ENCODE measurements around the gene SELENOO.

The SELENOO gene

DNA sequence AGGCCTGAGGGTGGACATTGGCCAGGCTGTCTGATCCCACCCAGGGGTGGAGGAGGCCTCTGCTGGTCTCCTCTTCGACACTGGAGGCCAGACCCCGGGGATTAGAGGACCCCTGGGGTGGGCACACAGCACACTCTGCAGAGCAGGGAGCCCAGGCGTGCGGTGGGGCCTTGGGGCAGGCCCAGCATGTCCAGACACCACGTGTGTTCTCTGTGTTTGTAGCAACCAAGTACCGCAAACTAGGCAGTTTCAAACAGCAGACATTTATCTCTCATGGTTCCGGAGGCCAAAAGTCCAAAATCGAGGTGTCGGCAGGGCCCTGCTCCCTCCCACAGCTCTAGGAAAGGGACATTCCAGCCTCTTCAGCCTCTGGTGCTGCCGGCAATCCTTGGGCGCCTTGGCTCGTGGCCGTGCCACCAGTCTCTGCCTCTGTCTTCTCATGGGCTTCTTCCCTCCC lies 28.8 kb upstream of the SELENOO start:
- DNase-seq, result no peak

DNA sequence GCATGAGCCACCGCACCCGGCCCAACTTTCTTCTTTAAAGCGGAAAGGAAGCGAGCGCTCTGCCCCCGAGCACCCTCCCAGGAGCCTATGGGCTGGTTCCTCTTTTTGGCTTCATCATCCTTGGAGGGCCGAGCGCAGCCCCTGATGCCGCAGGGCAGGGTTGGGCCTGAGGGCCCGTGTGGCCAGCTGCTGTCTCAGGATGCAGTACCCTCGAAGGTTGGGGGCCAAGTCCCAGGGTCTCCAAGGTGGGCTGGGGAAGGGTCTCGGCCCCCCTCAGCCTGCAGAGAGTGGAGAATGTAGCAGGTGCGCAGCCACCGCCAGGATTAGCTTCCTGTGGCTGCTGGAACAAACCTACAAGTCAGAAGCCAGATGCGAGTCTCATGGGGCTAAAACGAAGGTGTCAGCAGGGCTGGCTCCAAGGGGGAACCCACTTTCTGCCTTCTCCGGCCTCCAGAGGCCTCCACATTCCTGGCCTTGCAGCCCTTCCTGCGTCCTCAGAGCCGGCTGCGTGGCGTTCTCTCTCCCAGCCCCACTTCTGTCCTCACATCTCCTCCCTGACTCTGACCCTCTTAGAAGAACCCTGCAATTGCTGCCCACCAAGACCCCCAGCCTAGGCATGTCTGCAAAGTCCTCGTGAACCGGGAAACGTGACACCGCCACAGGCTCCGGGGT lies 27.4 kb upstream of the SELENOO start:
- no peak for DNase-seq

DNA sequence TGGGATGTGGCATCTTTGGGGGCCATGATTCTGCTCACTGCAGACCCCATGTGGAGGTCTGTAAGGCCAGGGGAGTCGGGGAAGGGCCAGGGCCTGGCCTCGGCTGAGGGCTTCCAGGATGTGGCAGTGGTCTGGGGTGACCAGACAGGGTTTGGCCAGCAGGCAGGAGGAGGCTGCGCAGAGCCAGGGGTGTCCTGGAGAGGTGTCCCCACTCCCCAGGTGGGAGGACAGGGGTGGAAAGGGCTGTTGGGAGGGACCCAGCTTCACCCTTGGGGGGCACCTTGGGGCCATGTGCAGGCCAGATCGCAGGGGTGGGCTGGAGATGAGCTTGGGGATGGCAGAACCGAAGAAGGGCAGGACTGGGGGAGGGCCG lies 26.8 kb upstream of the SELENOO start:
- no peak for DNase-seq

DNA sequence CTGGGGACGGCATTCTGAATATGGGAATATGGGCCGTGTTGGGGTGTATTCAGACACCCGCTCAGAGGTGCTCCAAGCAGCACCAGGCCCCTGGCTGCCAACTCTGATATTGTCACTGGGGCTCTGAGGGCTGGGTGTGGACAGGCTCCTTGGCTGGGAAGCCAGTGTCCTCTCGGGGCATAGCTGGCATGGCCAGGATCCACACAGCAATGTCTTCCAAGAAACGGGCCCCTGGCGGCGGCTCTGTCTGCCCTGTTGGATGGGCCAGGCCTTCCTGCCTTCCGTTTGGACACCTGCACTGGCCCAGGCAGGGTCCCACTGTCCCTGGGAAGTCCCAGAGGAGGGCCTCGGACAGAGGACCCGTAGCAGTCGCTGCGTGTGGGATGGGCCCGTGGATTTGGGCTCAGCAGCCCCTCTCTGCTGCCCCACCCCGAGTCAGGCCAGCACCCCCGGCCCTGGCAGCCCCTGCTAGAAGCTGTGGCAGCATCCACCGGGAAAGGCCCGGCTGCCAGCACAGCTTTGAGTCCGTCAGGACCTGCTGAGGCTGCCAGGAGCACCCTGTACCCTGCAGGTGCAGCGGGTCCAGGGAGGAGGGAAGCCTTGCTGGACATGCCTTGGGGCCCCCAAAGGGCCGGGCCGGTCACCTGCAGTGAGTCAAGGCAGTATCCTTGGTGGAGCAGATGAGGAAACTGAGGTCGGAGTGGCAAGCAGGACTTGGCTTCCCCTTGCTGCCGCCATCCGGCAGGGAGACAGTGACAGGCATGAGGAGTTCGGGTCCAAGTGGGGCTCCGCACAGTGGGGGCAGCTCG lies 26.2 kb upstream of the SELENOO start:
- DNase-seq, result no peak

DNA sequence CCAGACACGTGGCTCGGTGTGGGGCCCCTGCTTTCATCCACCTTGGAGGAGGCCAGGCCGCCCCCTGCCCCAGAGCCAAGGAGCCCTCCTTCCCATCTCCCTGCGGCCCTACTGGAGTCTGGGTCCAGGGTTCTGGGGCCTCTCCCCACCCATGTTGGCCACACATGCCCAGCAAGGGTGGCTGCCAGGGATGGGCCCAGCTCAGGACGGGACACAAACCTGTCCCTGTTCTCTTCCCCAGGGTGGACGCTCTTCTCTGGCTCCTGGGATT lies 25.7 kb upstream of the SELENOO start:
- no peak for DNase-seq

DNA sequence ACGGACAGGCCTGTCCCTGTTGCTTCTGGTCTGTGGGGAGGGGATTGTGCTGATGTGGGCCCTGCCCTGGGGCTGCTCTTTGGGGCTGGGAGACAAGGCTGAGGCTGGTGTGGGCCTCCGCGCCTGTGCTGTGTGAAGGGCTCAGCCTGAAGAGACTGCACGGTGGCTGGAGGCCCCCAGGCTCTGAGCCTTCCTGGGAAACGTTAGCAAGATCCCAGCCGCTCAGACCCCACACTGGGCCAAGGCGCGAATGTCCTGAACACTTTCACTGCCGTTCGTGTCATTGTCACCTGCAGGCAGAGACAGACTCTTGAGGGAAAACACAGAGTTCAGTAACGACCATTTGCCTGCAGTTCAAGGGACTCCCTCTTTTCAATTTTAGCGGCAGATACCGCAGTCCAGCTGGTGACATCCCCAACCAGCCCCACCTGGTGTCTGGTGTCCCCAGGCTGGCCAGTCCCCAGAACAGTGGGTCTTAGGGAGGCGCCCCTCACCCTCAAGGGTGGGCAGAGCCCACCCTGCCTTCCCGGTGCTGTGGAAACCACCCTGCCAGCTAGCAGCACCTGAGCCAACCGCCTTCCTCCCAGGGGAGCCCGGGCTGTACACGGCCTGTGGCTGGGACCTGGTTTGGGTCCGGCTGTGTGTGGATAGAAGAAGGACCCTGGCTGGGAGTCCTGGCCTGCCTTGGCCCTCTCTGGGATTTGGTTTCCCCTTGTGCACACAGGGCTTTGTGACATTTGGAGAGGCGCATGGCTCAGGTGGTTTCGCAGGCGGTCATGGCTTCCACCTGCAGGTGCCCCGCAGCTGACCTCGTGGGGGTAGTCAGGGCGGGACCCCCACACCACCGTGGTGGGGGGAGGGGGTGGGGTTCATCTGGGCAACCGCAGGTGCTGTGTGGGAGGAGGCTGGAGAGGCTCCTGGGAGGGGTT lies 24.6 kb upstream of the SELENOO start:
- DNase-seq, result no peak

DNA sequence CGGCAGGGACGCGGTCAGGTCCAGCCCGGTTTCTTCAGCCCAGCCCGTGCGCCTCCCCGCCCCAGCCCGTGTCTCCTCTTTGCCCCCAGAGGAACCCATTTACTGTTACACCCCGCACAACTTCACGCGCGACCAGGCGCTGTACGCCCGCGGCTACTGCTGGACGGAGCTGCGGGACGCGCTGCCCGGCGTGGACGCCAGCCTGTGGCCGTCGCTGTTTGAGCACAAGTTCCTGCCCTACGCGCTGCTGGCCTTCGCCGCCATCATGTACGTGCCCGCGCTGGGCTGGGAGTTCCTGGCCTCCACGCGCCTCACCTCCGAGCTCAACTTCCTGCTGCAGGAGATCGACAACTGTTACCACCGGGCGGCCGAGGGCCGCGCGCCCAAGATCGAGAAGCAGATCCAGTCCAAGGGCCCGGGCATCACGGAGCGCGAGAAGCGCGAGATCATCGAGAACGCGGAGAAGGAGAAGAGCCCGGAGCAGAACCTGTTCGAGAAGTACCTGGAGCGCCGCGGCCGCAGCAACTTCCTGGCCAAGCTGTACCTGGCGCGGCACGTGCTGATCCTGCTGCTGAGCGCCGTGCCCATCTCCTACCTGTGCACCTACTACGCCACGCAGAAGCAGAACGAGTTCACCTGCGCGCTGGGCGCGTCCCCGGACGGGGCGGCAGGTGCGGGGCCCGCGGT lies 23.8 kb upstream of the SELENOO start:
- DNase-seq, result no peak

DNA sequence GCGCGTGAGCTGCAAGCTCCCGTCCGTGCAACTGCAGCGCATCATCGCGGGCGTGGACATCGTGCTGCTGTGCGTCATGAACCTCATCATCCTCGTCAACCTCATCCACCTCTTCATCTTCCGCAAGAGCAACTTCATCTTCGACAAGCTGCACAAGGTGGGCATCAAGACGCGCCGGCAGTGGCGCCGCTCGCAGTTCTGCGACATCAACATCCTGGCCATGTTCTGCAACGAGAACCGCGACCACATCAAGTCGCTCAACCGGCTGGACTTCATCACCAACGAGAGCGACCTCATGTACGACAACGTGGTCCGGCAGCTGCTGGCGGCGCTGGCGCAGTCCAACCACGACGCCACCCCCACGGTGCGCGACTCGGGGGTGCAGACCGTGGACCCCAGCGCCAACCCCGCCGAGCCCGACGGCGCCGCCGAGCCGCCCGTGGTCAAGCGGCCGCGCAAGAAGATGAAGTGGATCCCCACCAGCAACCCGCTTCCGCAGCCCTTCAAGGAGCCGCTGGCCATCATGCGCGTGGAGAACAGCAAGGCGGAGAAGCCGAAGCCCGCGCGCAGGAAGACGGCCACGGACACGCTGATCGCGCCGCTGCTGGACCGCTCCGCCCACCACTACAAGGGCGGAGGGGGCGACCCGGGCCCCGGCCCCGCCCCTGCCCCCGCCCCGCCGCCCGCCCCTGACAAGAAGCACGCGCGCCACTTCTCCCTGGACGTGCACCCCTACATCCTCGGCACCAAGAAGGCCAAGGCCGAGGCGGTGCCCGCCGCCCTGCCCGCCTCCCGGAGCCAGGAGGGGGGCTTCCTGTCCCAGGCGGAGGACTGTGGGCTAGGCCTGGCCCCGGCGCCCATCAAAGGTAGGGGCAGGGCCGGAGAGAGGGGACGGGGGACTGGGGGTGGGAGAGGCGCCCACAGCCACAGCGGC lies 23.0 kb upstream of the SELENOO start:
- DNase-seq, result no peak

DNA sequence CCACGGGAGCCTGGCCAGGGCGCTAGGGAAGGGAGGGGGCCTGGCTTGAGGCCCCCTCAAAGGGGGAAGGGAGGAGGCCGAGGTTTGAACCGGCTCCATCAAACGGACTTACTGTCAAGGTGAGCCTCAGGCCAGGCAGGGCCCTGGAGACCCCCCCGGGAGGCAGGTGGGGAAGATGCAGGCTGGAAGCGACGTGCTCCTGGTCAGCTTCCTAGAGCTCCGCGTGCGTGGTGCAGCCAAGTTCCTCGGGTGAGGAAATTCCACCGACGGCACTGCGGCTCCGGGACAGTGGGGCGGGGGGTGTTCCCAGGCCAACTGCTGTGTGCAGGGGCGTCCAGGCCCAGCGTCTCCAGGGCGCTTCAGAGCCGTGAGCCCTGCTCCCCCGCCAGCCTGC lies 22.3 kb upstream of the SELENOO start:
- no peak for DNase-seq

DNA sequence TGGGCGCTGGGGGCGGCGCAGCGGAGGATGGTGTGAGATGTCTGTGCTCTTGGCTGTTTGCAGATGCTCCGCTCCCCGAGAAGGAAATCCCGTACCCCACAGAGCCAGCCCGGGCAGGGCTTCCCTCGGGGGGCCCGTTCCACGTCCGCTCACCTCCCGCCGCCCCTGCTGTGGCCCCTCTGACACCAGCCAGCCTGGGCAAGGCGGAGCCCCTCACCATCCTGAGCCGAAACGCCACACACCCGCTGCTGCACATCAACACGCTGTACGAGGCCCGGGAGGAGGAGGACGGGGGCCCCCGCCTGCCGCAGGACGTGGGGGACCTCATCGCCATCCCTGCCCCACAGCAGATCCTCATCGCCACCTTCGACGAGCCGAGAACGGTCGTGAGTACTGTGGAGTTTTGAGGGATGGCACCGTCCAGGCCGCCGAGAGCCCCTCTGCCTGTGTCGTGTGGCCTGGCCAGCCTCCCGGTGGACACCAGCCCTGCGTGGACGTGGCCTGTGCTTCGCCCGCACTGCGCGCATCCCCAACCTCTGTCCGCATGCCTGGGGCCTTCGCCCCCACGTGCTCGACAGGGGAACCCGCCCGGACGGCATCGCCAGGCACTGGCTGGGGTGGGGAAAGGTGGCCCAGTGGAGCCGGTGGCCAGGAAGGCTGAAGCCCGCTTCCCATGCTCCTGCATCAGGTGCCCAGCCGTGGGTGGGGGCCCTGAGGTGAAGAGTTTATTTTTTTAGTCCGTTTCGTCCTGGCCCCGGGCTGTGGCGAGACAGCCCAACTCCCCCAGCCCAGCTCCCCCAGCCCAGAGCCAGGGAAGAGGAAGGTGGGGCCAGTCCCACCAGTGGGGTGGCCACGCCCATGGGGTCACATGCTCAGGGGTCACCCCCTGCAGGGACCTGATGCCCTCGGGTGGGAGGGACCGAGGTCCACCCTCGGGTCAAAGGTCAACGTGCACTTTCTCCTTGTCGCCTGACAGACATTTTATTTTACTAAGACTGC lies 21.6 kb upstream of the SELENOO start:
- no peak for DNase-seq

DNA sequence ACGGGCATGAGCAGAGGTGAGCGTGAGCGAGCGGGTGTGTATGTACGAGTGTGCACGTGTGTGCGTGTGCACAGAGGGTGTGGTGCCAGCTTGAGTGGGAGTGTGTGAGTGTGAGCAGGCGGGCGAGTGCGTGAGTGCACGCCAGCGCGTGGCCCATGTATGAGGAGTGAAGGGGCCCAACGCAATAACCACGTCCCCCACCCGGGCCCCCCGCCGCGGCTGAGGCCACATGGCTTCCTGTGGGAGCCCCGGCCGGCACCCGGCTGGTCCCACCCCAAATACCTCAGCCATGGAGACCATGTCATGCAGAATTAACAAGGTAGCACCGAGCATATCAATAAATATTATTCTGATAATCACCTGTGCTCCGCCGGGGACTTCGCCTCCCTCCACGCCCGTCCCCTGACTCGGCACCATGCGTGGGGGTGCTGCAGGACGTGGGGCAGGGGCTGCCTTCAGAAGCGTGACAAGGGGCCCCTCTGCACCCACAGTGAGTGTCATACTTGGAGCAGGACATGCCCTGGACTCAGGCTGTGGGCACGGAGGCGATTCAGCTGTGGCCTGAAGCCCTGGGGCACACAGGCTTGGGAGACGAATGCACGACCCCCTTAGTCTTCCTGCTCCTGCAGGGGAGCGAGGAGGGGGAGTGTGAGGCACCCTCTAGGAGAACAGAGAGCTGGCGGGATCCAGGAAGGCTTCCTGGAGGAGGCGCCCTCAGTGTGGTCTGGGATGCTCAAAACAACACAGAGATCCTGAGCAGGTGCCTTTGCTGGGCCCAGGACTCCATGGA lies 20.7 kb upstream of the SELENOO start:
- no peak for DNase-seq

DNA sequence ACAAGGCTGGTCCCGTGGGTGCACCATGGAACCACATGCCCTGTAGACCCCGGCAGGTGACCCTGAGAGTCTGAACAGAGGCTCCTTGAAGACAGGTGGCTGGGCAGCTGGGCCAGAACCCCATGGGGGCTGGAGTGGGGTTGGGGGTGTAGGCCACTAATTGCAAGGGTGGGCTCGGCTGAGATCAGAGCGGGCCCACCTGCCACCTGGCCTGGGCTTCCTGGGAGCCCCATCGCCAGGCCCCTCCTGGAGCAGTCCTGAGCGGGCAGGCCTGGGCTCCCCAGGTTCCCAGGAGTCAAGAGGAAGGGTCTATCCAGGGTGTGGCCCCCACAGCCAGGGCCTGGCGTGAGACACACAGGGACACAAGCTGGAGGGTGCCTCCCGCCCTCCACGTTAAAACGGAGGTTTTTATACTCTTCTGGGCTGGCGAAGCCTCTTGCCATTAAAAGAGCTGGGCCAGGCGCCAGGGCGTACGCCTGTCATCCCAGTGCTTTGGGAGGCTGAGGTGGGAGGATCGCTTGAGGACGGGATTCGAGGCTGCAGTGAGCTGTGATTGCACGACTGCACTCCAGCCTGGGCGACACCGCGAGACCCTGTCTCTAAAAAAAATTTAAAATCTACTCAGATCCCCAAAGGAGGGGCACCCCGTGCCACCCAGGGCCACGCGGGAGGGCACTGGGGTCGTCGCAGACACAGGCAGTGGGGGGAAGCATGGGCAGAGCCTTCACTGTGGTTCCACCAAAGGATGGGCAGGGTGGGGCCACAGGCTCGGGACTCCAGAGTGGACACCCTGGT lies 19.9 kb upstream of the SELENOO start:
- DNase-seq, result no peak

DNA sequence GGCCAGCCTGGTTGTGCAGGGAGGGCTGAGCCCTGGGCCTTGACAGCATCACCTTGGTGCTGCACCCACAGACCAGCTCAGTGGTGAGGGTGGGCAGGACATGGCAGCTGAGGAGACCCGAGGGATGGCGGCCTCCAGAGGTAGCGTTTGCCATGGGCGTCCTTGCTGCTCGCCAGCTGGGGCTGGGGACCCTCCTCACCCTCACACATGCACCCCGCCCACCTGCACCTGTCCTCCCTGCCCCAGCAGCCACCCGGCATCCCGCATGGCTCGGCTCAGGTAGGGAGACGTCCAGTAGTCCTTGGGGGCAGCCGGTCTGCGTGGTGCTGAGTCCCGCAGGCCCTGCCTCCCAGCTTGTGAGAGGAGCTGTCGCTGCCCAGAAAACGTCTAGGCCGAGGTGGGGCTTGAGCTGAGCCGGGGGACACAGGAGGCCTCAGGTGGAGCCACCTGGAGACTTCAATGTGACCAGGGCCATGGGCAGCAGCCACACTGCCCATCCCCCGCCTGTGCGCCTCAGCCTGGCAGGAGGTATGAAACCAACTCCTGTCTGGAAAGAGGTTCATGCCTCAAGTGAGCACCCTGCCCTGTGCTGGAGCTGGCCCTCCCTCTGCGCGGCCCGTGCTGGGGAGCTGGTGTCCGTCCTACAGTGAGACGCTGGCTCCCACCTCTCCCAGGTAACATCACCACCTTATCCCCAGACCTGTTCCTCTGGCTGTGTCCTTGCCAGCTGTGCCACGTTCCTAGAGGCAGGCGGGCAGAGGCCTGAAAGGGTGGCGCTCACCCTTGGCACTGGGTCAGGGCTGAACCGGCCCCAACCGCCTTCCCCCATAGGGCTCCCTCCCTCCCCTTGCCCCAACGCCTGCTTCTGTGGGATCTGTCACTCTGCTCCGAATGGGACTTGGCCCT lies 18.4 kb upstream of the SELENOO start:
- DNase-seq, result no peak

DNA sequence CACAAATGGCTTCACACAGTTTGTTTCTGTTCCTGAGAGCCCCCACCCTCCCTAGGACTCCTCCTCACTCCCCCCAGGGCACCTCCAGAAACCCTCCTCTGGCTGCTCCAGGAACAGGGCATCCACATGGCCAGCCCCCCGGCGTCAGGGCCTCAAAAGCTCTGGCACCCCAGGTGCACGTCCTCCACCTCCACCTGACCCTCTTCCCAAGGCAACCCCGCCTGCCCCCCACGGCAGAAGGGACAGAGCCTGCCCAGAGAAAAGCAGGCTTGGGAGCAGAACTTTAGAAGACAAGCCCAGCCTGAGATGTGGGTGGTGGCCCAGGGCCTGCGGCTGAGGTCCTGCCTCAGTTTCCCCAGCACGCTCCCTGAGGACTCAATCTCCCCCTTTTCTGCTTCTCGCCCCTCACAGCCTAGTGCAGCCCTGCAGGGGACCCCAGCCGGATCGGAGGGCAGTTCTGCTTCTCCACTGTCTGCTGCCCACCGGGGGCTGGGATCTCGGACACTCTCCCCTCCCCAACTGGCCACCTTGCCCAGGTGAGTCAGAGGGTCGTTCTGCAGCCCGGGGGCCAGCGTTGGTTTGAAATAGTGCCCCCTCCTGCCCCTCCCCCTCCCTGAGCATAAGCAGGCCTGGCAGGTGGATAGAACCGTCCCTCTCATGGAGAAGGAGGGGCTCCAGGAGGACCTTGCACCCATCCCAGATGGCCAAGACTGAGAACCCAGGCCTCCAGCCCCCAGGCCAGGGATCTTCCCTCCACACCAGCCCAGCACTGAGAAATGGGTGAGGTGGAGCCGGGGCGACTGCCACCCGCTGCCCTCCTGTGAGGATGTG lies 17.5 kb upstream of the SELENOO start:
- DNase-seq, result no peak

DNA sequence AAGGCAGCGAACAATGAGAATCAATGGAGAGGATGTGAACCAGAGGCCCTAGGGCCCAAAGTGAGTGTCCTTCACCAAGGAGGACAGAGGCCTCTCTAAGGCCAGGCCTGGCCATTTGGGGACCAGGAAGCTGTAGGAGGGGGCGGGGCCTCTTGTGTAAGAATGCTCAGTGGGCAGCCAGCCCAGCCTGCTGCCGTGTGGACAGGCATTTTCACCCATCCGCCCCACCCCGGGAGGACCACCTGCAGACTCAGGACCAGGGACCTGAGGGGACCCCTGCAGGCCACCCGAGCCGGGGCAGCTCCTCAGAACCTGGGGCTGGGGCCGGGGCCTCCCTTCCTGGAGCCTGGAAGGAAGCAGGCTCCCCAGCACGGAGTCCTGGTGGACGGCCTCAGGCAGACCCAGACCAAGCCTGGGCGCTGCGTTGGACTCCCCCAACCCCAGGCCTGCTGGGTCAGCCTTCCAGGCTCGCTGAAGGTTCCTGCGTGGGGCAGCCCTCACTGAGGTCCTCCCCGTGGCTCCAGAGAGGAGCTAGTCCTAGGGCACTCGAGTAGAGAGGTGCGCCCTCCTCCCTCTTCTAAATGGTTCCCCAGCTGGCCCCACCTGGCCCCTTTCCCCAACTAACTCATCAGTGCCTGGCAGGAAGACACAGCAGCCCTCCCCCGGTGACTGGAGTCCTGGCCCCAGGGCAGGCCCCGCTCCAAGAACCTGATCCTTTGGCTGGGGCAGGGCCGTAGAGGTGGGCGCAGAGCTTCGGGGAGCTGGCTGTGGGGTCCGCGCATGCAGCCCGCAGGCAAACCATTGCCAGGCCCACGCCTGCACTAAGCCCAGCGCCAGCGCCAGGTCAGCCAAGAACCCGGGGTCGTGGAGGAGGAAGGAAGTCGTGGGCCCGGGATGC lies 16.6 kb upstream of the SELENOO start:
- DNase-seq, result no peak

DNA sequence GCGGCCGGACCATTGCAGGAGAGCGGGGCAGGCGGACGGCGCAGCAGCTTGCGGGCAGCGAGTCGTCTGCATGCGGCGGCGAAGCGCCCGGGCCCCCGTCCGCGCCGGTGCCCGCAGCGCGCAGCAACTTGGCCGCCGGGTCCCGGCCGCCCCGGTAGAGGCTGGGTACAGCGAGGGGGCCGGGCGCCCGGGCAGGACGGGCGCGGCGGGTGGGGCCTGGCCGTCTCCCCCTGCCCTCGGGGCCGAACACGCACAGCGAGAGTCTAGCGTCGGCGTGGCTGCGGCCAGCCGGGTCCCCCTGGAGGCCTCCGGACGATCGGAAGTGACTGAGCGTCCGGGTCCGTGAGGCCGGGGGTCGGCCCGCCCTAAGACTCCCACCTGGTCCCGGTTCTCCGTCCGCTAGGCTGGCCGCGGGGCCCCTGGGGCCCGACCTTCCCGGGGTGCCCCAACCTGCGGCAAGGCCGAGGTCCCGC lies 15.9 kb upstream of the SELENOO start:
- no peak for DNase-seq
